GM23338 (cell line): ENCODE results near the gene KPNA4. TPM values are rescaled to one million over a fixed set of nuclear protein-coding genes. Genes with fewer than 3 reads are reported as not detected.

Source experiments
- ATAC-seq: fragments of 200-7000 bp; cut with Tn5 transposase; 3 replicates; pipeline ENCODE4 v1.9.1; 2020
- DNase-seq: peaks from one replicate; pipeline ENCODE4 v3.0.0-alpha.2; 2015; ENCODE audit warnings: low spot score
- H2AFZ ChIP-seq: fragments of 200-600 bp; sonication (generic); 2 replicates; pipeline ENCODE4 v1.8.0; 2016; ENCODE audit warnings: antibody characterized with exemption, mild to moderate bottlenecking, moderate library complexity
- H3F3A ChIP-seq: fragments of 200-600 bp; sonication (generic); replicated peaks from 2 replicates; pipeline ENCODE4 v1.8.0; 2017; ENCODE audit warnings: antibody characterized with exemption, mixed run types, low read depth
- H3K27ac ChIP-seq: fragments of 200-600 bp; sonication (generic); 2 replicates; pipeline ENCODE4 v1.6.1; 2016; ENCODE audit warnings: low read depth
- H3K27me3 ChIP-seq: fragments of 200-600 bp; sonication (generic); 2 replicates; pipeline ENCODE4 v1.8.0; 2016; ENCODE audit warnings: mild to moderate bottlenecking, mixed run types, moderate library complexity; ENCODE audit not compliant: insufficient read depth
- H3K36me3 ChIP-seq: fragments of 200-600 bp; sonication (generic); 2 replicates; pipeline ENCODE4 v1.8.0; 2016; ENCODE audit warnings: mild to moderate bottlenecking; ENCODE audit not compliant: insufficient read depth
- H3K4me1 ChIP-seq: fragments of 200-600 bp; sonication (generic); 2 replicates; pipeline ENCODE4 v1.8.0; 2016; ENCODE audit warnings: mild to moderate bottlenecking, moderate library complexity; ENCODE audit not compliant: insufficient read depth
- H3K4me2 ChIP-seq: fragments of 200-600 bp; sonication (generic); 2 replicates; pipeline ENCODE4 v1.7.1; 2017; ENCODE audit warnings: mixed run types
- H3K4me3 ChIP-seq: fragments of 200-600 bp; sonication (generic); 2 replicates; pipeline ENCODE4 v1.6.1; 2016; ENCODE audit warnings: mixed run types
- H3K79me2 ChIP-seq: fragments of 200-600 bp; sonication (generic); replicated peaks from 2 replicates; pipeline ENCODE4 v1.8.0; 2017; ENCODE audit warnings: mild to moderate bottlenecking; ENCODE audit not compliant: insufficient read depth
- H3K9me2 ChIP-seq: fragments of 200-600 bp; sonication (generic); 2 replicates; pipeline ENCODE4 v1.8.0; 2017; ENCODE audit not compliant: insufficient read depth
- H4K20me1 ChIP-seq: fragments of 200-600 bp; sonication (generic); replicated peaks from 2 replicates; pipeline ENCODE4 v1.8.0; 2017; ENCODE audit warnings: mild to moderate bottlenecking; ENCODE audit not compliant: insufficient read depth
- H3K27ac Mint-ChIP-seq: 2 replicates; pipeline ENCODE4 v1.8.0; 2020; ENCODE audit warnings: inconsistent platforms, mild to moderate bottlenecking, moderate library complexity, mixed read lengths
- H3K27me3 Mint-ChIP-seq: 3 replicates; pipeline ENCODE4 v1.8.0; 2022; ENCODE audit warnings: low read depth, mild to moderate bottlenecking, moderate library complexity, mixed read lengths, inconsistent platforms; ENCODE audit not compliant: insufficient read depth, poor library complexity
- H3K36me3 Mint-ChIP-seq: 3 replicates; pipeline ENCODE4 v1.8.0; 2021; ENCODE audit warnings: low read depth, mild to moderate bottlenecking, inconsistent platforms, moderate library complexity, mixed read lengths
- H3K4me1 Mint-ChIP-seq: 3 replicates; pipeline ENCODE4 v1.8.0; 2020; ENCODE audit warnings: mild to moderate bottlenecking, inconsistent platforms, mixed read lengths
- H3K4me3 Mint-ChIP-seq: 3 replicates; pipeline ENCODE4 v1.8.0; 2021; ENCODE audit warnings: moderate library complexity, mild to moderate bottlenecking, inconsistent platforms, mixed read lengths
- H3K9me3 Mint-ChIP-seq: 3 replicates; pipeline ENCODE4 v1.8.0; 2020; ENCODE audit warnings: moderate library complexity, mild to moderate bottlenecking, inconsistent platforms, mixed read lengths
- CREB1 ChIP-seq: fragments of 250-450 bp; sonication (Bioruptor Pico); IDR thresholded peaks from 2 replicates; pipeline ENCODE4 v1.5.0; 2020; ENCODE audit warnings: low read depth, mild to moderate bottlenecking, moderate library complexity
- EZH2 ChIP-seq: fragments of 200-600 bp; sonication (generic); IDR thresholded peaks from one replicate; pipeline ENCODE4 v1.8.0; 2017; ENCODE audit warnings: antibody characterized with exemption, mild to moderate bottlenecking, low read depth; ENCODE audit not compliant: unreplicated experiment
- JUNB ChIP-seq: IDR thresholded peaks from one replicate; pipeline ENCODE4 v1.6.1; 2016; ENCODE audit warnings: antibody characterized with exemption; ENCODE audit not compliant: unreplicated experiment
- NANOG ChIP-seq: IDR thresholded peaks from 2 replicates; pipeline ENCODE4 v1.6.1; 2016; ENCODE audit warnings: antibody characterized with exemption, borderline replicate concordance
- POLR2AphosphoS5 ChIP-seq: IDR thresholded peaks from 2 replicates; pipeline ENCODE4 v1.6.1; 2016; ENCODE audit warnings: antibody characterized with exemption, low read depth
- ZNF114 ChIP-seq: fragments of 250-450 bp; sonication (Bioruptor Pico); IDR thresholded peaks from 2 replicates; pipeline ENCODE4 v1.5.0; 2020; ENCODE audit warnings: mild to moderate bottlenecking, moderate library complexity
- ZNF331 ChIP-seq: fragments of 250-450 bp; sonication (Bioruptor Pico); IDR thresholded peaks from 2 replicates; pipeline ENCODE4 v1.5.0; 2020; ENCODE audit warnings: low read depth, mild to moderate bottlenecking, moderate library complexity
- polyA plus RNA-seq: library from polyadenylated mRNA; unstranded; fragments of >200 nt; fragmentation: Nextera tagmentation; extraction: Ambion mirVana; gene quantifications from 2 replicates; pipeline ENCODE4 v1.2.1, GENCODE V29; 2016
- total RNA-seq: library from RNA; depleted of rRNA; stranded (reverse); fragments of >200 nt; shearing (Covaris generic); gene quantifications from 2 replicates; pipeline ENCODE4 v1.2.3, GENCODE V29; 2014
- TF ChIP-seq, protein P1 (sequence below): IDR thresholded peaks from one replicate; pipeline ENCODE4 v1.6.1; 2018; ENCODE audit warnings: antibody characterized with exemption; ENCODE audit not compliant: unreplicated experiment
- TF ChIP-seq, protein P2 (sequence below), 2 experiments: fragments of 200-600 bp in 1 of 2; sonication (generic) in 1 of 2; conservative IDR thresholded peaks; 2 replicates each; pipeline versions ENCODE4 v1.5.1 to v1.6.1; 2016 to 2017; ENCODE audit warnings: antibody characterized with exemption in 2 of 2, low read depth in 2 of 2, mild to moderate bottlenecking in 2 of 2, moderate library complexity in 1 of 2
- TF ChIP-seq, protein P3 (sequence below): IDR thresholded peaks from 2 replicates; pipeline ENCODE4 v1.6.1; 2016; ENCODE audit warnings: antibody characterized with exemption

The KPNA4 gene
- total and polyA plus RNA-seq, 2 experiments from 2014 or later = 17.8 to 36.2 TPM

DNA sequence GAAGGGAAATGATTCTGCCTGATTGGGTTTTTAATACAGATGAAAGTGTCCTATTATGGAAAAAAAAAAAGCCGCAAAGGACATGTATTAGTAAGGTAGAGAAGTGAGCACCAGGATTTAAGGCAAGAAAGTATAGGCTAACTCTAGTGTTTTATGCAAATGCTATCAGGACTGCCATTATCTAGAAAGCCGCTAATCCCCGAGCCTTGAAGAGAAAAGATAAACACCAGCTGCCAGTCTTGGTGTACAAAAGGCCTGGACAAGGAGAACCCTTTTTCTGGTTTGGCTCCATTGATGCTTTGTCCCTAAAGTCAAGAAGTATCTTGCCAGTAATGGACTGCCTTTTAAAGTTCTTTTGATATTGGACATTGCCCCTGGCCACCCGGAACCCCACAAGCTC, 107.2 kb downstream of the KPNA4 start:
- no peak overlapping the region for H3K27ac ChIP-seq
- ATAC-seq = no peak
- H3K79me2 ChIP-seq = no peaks in the 10 kb centered on the region
- H3K4me3 ChIP-seq = no peak overlapping the region
- Mint-ChIP-seq H3K4me3 (no peak overlapping the region), H3K27ac (no peak overlapping the region), H3K9me3 (peaks cover 12% of the 10 kb centered on the region), H3K36me3 (no peaks in the 10 kb centered on the region; the same call in 2 of the 3 replicates), H3K4me1 (no peaks in the 10 kb centered on the region; the same call in 1 of the 3 replicates), H3K27me3 (no peaks in the 10 kb centered on the region)
- H3K27me3 ChIP-seq = no peaks in the 10 kb centered on the region; the same call in 1 of the 2 replicates
- no peaks in the 10 kb centered on the region; the same call in 1 of the 2 replicates for H4K20me1 ChIP-seq
- no peak for TF ChIP-seq POLR2AphosphoS5
- TF ChIP-seq, protein P1, sequence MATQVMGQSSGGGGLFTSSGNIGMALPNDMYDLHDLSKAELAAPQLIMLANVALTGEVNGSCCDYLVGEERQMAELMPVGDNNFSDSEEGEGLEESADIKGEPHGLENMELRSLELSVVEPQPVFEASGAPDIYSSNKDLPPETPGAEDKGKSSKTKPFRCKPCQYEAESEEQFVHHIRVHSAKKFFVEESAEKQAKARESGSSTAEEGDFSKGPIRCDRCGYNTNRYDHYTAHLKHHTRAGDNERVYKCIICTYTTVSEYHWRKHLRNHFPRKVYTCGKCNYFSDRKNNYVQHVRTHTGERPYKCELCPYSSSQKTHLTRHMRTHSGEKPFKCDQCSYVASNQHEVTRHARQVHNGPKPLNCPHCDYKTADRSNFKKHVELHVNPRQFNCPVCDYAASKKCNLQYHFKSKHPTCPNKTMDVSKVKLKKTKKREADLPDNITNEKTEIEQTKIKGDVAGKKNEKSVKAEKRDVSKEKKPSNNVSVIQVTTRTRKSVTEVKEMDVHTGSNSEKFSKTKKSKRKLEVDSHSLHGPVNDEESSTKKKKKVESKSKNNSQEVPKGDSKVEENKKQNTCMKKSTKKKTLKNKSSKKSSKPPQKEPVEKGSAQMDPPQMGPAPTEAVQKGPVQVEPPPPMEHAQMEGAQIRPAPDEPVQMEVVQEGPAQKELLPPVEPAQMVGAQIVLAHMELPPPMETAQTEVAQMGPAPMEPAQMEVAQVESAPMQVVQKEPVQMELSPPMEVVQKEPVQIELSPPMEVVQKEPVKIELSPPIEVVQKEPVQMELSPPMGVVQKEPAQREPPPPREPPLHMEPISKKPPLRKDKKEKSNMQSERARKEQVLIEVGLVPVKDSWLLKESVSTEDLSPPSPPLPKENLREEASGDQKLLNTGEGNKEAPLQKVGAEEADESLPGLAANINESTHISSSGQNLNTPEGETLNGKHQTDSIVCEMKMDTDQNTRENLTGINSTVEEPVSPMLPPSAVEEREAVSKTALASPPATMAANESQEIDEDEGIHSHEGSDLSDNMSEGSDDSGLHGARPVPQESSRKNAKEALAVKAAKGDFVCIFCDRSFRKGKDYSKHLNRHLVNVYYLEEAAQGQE = no peak
- TF ChIP-seq ZNF114 = no peak
- no peak for TF ChIP-seq CREB1 (CRISPR knock-in tag)
- TF ChIP-seq, protein P2, sequence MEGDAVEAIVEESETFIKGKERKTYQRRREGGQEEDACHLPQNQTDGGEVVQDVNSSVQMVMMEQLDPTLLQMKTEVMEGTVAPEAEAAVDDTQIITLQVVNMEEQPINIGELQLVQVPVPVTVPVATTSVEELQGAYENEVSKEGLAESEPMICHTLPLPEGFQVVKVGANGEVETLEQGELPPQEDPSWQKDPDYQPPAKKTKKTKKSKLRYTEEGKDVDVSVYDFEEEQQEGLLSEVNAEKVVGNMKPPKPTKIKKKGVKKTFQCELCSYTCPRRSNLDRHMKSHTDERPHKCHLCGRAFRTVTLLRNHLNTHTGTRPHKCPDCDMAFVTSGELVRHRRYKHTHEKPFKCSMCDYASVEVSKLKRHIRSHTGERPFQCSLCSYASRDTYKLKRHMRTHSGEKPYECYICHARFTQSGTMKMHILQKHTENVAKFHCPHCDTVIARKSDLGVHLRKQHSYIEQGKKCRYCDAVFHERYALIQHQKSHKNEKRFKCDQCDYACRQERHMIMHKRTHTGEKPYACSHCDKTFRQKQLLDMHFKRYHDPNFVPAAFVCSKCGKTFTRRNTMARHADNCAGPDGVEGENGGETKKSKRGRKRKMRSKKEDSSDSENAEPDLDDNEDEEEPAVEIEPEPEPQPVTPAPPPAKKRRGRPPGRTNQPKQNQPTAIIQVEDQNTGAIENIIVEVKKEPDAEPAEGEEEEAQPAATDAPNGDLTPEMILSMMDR (conservative IDR thresholded peaks at IDR 0.05; ENCODE audit: low read depth in 2 of 2) = no peak
- TF ChIP-seq, protein P3, sequence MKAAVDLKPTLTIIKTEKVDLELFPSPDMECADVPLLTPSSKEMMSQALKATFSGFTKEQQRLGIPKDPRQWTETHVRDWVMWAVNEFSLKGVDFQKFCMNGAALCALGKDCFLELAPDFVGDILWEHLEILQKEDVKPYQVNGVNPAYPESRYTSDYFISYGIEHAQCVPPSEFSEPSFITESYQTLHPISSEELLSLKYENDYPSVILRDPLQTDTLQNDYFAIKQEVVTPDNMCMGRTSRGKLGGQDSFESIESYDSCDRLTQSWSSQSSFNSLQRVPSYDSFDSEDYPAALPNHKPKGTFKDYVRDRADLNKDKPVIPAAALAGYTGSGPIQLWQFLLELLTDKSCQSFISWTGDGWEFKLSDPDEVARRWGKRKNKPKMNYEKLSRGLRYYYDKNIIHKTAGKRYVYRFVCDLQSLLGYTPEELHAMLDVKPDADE = no peak
- TF ChIP-seq ZNF331 = no peak
- no peak for TF ChIP-seq JUNB
- no peaks in the 10 kb centered on the region for H3K9me2 ChIP-seq
- no peaks in the 10 kb centered on the region for H3F3A ChIP-seq
- no peak overlapping the region for H3K4me2 ChIP-seq
- no peaks in the 10 kb centered on the region for H3K36me3 ChIP-seq
- no peaks in the 10 kb centered on the region for H3K4me1 ChIP-seq
- no peak overlapping the region for H2AFZ ChIP-seq
- no peak for DNase-seq

DNA sequence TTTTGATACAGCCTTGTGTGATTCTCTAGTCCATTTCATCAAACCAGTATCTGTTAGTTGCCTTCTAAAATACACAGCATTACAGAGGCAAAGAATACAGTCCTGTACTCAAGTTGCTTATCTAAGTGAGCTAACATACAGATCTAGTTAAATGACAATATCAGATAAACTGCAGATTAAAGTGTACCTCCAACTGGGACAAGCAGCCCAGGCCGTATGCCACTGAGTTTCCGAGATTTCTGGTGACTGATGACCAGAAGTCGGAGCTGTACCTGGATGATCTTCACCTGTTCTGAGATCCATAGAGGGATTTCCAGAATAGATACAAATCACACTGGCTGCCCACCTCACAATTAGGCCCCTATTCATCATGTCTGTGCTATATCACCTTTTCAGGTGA, 109.5 kb downstream of the KPNA4 start:
- Mint-ChIP-seq H3K4me3 (no peak overlapping the region), H3K9me3 (peaks cover 8% of the 10 kb centered on the region; the same call in 2 of the 3 replicates), H3K36me3 (no peaks in the 10 kb centered on the region), H3K4me1 (no peaks in the 10 kb centered on the region; the same call in 1 of the 3 replicates), H3K27ac (no peak overlapping the region), H3K27me3 (no peaks in the 10 kb centered on the region)
- no peak overlapping the region for H3K4me3 ChIP-seq
- ATAC-seq = no peak
- H4K20me1 ChIP-seq = no peaks in the 10 kb centered on the region; the same call in 1 of the 2 replicates
- no peak for DNase-seq
- H3K27ac ChIP-seq = no peak overlapping the region
- H3K79me2 ChIP-seq = no peaks in the 10 kb centered on the region
- H3K4me2 ChIP-seq = no peak overlapping the region
- no peaks in the 10 kb centered on the region for H3K36me3 ChIP-seq
- H3K27me3 ChIP-seq = no peaks in the 10 kb centered on the region
- H3K4me1 ChIP-seq = no peaks in the 10 kb centered on the region
- H3F3A ChIP-seq = no peaks in the 10 kb centered on the region
- H3K9me2 ChIP-seq = no peaks in the 10 kb centered on the region
- no peak overlapping the region for H2AFZ ChIP-seq
- TF ChIP-seq POLR2AphosphoS5 = no peak
- TF ChIP-seq, protein P2 (conservative IDR thresholded peaks at IDR 0.05; ENCODE audit: low read depth in 2 of 2) = no peak
- TF ChIP-seq, protein P3 = no peak
- no peak for TF ChIP-seq EZH2
- TF ChIP-seq, protein P1 = no peak
- no peak for TF ChIP-seq NANOG
